ENCODE data around the gene MYH14. TPM values are rescaled to one million over a fixed set of nuclear protein-coding genes. Genes with fewer than 3 reads are reported as not detected.
"Not testable (repeated sequence)": the region's sequence is repeated elsewhere in the genome, so short reads cannot be mapped to it uniquely, and the experiment has no call there.

Gene MYH14
- total RNA-seq, 1 experiment from 2014 or later, result not detected

DNA sequence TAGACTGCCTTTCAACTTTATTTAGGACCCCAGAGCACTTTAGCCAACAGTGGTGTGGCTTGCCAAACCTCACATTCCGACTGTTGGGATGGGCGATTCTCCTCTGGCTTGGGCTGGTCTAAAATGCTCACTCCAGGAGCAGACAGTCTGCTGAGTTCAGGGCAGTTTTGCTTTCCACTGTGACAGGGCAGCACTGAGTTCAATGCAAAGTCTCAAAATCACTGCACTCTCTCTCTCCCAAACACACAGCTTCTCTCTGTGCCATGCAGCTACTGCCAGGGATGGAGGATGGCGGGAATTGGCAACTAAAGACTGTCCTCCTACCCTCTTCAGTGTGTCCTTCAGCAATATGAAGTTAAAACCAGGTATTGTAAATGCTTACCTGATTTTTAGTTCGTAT, 148.8 kb downstream of the MYH14 start:
- Histone ChIP-seq H3K36me3 (no peaks in the 10 kb centered on the region), H3K27me3 (replicated peaks) (peaks cover 11% of the 10 kb centered on the region; the same call in 1 of the 2 replicates), H3K9me3 (replicated peaks) (no peaks in the 10 kb centered on the region), H3K4me3 (no peak overlapping the region), H3K4me1 (replicated peaks) (no peaks in the 10 kb centered on the region), H3K27ac (no peak overlapping the region)
- DNase-seq (ENCODE audit: low read depth in 1 of 2, low spot score in 2 of 2), result no peak

DNA sequence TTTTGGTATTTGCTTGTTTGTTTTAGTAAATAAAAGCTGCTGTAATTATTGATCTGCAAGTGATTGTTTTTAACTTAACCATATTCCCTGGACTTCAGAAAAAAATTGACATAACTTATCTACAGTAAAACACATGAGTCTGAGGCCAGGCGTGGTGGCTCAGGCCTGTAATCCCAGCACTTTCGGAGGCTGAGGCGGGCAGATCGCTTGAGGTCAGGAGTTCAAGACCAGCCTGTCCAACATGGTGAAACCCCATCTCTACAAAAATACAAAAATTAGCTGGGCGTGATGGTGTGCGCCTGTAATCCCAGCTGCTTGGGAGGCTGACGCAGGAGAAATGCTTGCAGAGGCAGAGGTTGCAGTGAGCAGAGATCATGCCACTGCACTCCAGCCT, 150.1 kb downstream of the MYH14 start:
- H3K27me3 ChIP-seq (replicated peaks), result peaks cover 11% of the 10 kb centered on the region
- not testable (repeated sequence) for H3K4me3 ChIP-seq; H3K4me1 ChIP-seq (replicated peaks); H3K9me3 ChIP-seq (replicated peaks); DNase-seq (ENCODE audit: low read depth in 1 of 2, low spot score in 2 of 2); H3K27ac ChIP-seq; H3K36me3 ChIP-seq

DNA sequence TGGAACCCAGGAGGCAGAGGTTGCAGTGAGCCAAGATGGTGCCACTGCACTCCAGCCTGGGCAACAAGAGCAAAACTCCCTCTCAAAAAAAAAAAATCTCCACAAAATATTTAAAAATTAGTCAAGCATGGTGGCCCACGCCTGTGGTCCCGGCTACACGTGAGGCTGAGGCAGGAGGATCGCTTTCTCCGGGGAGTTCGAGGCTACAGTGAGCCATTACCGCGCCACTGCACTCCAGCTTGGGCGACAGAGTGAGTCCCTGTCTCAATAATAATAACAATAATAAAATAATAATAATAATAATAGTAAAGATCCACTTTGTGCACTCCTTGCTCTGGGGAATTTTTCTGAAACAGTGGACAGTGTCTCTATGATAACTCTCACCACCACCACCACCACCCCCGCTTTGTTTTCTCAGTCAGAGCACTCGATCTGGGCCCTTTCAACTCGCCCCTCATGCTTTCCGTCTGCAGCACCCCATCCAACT, 153.3 kb downstream of the MYH14 start:
- no peaks in the 10 kb centered on the region for H3K4me1 ChIP-seq (replicated peaks)

DNA sequence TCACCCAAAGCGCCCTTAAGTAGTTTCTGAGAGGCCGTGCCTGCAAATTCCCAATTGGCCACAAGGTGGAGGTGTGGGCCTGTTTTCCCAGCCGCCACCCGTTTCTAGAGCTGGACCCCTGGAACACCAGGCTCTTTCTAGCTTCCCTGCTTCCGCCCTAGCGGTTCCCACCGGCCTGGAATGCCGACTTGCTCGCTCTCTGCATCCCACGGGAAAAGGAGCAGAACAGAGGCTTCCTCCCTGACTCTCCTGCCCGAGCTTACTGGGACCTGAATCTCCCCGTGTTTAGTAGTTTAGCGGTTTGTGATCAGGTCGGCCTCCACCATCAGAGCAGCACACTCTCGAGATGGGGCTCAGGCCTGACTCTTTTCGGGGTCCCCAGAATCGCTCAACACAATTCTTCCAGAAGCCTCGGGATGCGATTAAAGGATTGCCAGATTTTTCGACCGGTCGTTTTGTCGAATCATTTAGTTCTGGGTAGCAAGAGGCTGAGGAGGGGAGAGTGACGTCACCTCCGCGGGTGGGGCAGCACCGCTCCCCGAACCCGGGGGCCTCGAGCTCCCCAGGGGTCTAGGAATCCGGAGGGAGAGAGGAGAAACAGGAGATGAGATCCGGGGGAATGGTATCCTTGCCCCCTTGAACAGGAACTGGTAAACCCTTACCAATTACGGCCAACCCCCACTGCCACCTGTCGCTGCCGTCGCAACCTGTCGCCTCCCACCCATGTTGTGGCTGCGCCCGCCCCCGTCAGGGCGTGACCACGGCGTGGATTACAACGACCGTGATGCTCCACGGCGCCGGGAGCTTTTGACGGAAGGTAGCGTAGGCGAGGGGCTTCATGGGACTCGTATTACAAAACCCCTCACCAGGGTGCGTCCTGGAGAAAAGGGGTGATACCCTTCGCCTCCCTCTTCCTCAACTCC, 154.0 kb downstream of the MYH14 start:
- Histone ChIP-seq H3K27ac (no peak overlapping the region), H3K27me3 (replicated peaks) (peaks cover 7% of the 10 kb centered on the region; the same call in 1 of the 2 replicates), H3K9me3 (replicated peaks) (no peaks in the 10 kb centered on the region; the same call in 1 of the 2 replicates), H3K4me3 (no peak overlapping the region), H3K36me3 (no peaks in the 10 kb centered on the region), H3K4me1 (replicated peaks) (no peaks in the 10 kb centered on the region)
- peak in 1 of 2 experiments; percentile 27 for DNase-seq (ENCODE audit: low read depth in 1 of 2, low spot score in 2 of 2)

More for the DNA sequence above, 153.3 kb downstream of the MYH14 start:
- H3K4me3 ChIP-seq, result no peak overlapping the region
- H3K9me3 ChIP-seq (replicated peaks), result no peaks in the 10 kb centered on the region; the same call in 1 of the 2 replicates
- DNase-seq (ENCODE audit: low read depth in 1 of 2, low spot score in 2 of 2), result no peak
- H3K36me3 ChIP-seq, result no peaks in the 10 kb centered on the region
- H3K27ac ChIP-seq, result no peak overlapping the region
- H3K27me3 ChIP-seq (replicated peaks), result peaks cover 11% of the 10 kb centered on the region; the same call in 1 of the 2 replicates

DNA sequence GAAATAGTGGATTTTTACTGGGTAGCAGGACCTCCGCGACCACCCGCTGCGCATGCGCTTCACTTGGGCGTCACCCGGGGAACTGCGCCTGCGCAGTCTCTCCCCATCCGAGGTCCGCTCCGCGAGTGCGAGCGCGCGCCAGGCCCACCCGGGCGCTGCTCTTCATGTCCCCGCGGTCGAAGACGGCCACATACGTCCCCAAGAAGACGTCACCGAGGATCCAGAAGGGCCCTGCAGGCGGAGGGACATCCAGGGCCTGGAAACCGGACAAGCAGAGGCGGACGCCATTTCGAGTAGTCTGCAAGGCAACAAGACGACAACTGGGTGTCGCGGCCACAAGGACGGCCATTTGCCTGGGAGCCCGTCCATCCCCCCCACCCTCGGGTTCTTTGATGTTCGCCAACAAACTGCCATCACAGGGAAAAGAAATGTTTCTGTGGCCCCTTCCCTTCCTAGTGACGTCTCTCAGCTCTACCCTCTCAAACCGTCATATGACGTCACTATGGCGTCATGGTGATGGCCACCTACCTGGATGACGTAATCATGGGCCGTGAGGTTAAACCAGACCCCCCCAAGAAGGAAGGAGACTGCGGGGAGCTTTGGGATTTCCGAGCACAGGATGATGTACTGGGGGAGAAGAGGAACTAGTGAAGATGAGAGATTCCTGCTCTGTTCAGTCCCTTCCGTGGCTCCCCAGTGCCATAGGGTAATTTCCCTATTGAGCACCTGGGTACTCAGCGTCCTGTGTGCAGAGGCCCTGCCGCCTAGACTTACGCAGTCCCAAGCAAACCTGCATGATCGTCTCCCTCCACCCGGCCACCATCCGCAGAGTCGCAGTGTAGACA, 155.3 kb downstream of the MYH14 start:
- H3K27me3 ChIP-seq (replicated peaks), result peaks cover 3% of the 10 kb centered on the region; the same call in 1 of the 2 replicates
- H3K4me1 ChIP-seq (replicated peaks), result no peaks in the 10 kb centered on the region
- H3K36me3 ChIP-seq, result no peaks in the 10 kb centered on the region
- H3K4me3 ChIP-seq, result no peak overlapping the region
- no peaks in the 10 kb centered on the region; the same call in 1 of the 2 replicates for H3K9me3 ChIP-seq (replicated peaks)
- no peak overlapping the region for H3K27ac ChIP-seq
- no peak for DNase-seq (ENCODE audit: low read depth in 1 of 2, low spot score in 2 of 2)

DNA sequence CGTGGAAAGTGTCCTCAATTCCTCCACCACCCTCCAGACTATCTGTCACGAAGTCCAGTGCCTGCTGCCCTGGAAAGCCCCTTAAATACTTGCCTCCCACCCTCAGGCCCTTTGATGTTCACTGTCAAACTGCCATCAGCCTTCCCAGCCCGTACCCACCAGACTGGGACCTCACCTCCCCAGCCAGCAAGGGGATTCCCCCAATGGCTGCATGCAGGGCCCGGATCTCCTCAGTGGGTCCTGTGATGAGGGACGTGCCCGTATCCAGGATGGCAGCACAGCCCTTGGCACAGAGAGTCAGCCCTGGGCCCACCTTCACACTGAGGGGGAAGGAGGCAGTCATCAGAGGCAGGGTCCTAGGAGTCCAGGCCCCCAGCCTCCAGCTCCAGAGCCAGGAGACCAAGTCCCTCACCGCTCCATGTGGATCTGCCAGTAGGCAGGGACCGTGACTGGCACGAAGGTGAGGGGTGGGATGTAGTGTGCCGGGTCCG, 156.0 kb downstream of the MYH14 start:
- no peak overlapping the region for H3K4me3 ChIP-seq
- H3K36me3 ChIP-seq, result no peaks in the 10 kb centered on the region
- no peaks in the 10 kb centered on the region for H3K4me1 ChIP-seq (replicated peaks)

More for the DNA sequence above, 156.0 kb downstream of the MYH14 start:
- no peaks in the 10 kb centered on the region; the same call in 1 of the 2 replicates for H3K9me3 ChIP-seq (replicated peaks)
- H3K27ac ChIP-seq, result no peak overlapping the region
- H3K27me3 ChIP-seq (replicated peaks), result peaks cover 3% of the 10 kb centered on the region; the same call in 1 of the 2 replicates
- no peak for DNase-seq (ENCODE audit: low read depth in 1 of 2, low spot score in 2 of 2)

Other genes starting within 250 kb of the MYH14 start
- not detected in 2 replicates for gene SIGLEC11, start 242.4 kb upstream of the MYH14 start, total RNA-seq (2014; rRNA removed; shearing (Covaris generic))
- 13.9 and 33.2 TPM in 2 replicates for gene VRK3, start 178.2 kb upstream of the MYH14 start, total RNA-seq (2014; rRNA removed; shearing (Covaris generic))
- 8.0 and 14.0 TPM in 2 replicates for gene ZNF473, start 177.6 kb upstream of the MYH14 start, total RNA-seq (2014; rRNA removed; shearing (Covaris generic))
- not detected in 2 replicates for gene IZUMO2, start 40.3 kb upstream of the MYH14 start, total RNA-seq (2014; rRNA removed; shearing (Covaris generic))
- not detected in 2 replicates for gene KCNC3, start 125.8 kb downstream of the MYH14 start, total RNA-seq (2014; rRNA removed; shearing (Covaris generic))
- gene NAPSA, start 162.0 kb downstream of the MYH14 start, total RNA-seq (2014; rRNA removed; shearing (Covaris generic)), result not detected in 2 replicates
- 32.4 and 45.5 TPM in 2 replicates for gene NR1H2, start 172.8 kb downstream of the MYH14 start, total RNA-seq (2014; rRNA removed; shearing (Covaris generic))
- gene POLD1, start 180.7 kb downstream of the MYH14 start, total RNA-seq (2014; rRNA removed; shearing (Covaris generic)), result 33.3 and 51.8 TPM in 2 replicates
- not detected in 2 replicates for gene SPIB, start 215.3 kb downstream of the MYH14 start, total RNA-seq (2014; rRNA removed; shearing (Covaris generic))
- not detected in 2 replicates for gene MYBPC2, start 229.3 kb downstream of the MYH14 start, total RNA-seq (2014; rRNA removed; shearing (Covaris generic))

Measured in SJSA1 (cell line).